CD4-positive, alpha-beta T cell treated with Interleukin-17A for 1 hour (primary cell): ENCODE measurements around the gene PLXND1.
A peak's percentile ranks its signal among the peaks of the same experiment; 100 is the strongest.

ENCODE experiments used
- DNase-seq: peaks from one replicate; pipeline ENCODE4 v3.0.0-alpha.2; 2020

PLXND1 gene

DNA sequence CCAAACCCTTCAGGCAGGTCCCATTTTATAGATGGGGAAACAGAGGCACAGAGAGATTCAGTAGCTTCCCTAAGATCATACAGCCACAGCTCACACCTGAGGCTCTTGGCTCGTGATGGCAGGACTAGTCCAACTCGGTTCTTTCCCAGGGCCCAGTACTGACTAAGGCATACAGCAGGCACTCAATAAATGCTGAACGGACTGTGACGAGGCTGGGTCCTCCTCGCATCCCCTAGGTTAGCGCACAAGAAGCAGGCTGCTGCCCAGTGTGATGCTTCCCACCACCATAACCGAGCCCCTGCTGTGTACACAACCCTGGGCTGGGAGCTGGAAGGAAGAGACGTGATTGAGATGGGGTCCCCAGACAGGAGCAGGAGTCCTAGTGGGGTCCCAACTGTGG is 24.9 kb downstream of the PLXND1 start:
- DNase-seq, result no peak

GRCh38 chr3:129579991-129580390 is 26.5 kb downstream of the PLXND1 start:
- DNase-seq, result no peak

DNA sequence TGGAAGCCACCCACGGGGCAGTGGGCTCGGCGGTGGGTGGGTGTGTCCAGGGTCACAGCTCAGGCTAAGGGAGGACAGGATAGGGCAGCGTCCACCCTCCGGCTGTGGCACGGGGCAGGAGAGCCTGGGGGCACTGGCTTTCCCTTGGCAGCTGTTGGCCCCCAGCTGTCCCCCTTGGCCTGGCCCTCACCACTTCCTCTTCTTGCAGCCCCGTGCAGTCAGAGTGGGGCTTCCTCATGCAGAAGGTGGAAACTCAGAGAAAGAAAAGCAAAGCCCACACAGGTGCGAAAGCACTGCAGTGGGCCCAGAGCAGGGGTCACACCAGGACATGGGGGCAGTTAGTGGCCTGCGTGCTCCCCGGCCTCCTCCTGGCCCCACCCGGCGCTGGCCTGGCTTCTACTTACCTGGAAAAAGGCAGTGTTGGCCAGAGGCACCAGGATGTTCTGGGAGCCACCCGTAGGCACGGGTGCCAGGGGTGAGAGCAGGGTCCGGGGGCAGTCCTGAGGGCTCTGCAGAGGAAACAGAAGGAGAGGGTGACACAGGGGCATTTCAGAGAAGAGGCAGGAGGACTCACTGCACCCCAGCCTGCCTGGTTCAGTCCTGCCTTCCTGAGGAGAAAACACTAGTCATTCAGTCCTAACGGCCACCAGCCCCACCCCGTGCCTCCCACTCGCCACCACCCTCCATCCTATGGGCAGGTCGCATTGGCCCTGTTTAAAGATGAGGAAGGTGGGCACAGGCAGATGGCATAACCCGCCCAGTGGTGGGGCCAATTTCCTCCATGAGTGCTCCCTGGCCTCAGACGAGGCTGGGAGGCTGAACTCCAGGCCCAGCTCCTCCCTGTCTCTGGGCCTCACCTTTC is 28.3 kb downstream of the PLXND1 start:
- peak; percentile 22 for DNase-seq

DNA sequence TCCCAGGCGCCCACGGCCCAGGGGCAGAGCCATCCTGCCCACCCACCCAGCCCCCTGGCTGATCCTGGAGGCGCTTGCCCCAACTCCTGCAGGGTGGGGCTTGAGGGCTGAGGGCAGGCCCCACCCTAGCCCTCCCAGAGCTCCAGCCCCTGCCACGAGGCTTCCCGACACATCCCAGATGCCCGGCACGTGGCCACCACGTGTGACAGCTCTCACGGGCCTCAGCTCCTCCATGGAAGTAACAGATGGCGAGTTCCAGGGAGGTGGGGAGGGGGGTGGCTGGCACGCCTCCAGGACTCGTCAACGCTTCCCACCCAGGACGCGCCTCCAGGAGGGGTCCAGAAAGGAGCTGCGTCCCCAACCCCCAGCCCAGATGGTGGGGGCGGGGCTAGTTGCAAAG is 29.1 kb downstream of the PLXND1 start:
- no peak for DNase-seq

DNA sequence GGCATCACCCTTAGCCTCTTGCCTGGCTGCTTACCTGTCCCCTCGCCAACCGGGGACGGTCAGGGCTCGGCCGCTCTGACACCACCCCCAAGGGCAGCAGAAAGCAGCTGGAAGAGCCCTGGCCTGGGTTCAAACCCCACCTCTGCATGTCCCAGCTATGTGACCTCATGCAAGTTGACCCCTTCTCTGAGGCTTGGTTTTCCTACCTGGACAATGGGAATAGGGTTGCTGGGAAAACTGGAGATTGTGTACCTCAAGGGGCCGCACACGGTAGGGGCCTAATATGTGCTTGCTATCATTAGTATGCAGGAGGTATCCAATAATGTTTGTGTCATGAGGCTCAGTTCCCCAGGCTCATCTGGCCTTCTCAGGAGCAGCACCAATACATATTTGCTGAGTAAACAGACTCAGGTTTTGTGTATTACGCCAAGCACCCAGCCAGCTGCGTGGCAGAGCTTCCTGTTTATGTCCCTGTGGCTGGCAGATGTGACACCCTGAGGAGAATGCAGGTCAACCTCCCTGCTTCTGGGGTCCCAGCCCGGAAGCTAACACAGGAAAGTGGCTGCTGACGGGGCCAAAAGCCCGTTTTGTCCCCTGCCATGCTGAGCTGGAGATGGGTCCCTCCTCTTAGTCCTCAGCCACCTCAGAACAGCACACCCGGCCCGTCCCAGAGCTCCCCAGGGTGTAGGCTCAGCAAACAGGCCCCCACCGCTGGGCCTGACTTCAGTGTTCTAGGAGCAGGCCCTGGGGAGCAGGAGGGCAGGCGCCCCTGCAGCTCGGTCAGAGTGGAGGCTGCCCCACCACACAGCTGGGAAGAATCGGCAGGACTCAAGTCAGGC is 29.7 kb downstream of the PLXND1 start:
- DNase-seq, result peak; percentile 83

DNA sequence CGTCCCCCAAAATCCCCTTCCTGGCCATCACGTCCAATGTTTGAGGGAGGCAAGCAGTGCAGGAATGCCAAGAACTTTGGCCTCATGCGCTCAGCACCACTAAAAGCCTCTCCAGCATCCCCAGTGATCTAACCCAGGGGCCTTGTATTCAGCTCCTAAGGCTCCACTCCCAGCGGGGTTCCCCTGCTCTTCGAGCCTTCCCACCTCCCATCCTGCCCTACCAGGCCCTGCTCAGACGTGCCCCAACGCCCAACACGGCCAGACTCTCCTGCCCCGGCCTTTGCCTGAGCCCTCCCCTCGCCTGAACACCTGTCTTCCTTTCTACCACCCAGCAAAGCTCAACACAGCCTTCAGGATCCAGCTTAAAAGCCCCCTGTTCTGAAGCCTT is 30.5 kb downstream of the PLXND1 start:
- DNase-seq, result no peak

- DNase-seq, result no peak
These were observed 31.1 kb downstream of the PLXND1 start for GRCh38 chr3:129575233-129575996.

GRCh38 chr3:129574206-129574605 is 32.3 kb downstream of the PLXND1 start:
- no peak for DNase-seq

DNA sequence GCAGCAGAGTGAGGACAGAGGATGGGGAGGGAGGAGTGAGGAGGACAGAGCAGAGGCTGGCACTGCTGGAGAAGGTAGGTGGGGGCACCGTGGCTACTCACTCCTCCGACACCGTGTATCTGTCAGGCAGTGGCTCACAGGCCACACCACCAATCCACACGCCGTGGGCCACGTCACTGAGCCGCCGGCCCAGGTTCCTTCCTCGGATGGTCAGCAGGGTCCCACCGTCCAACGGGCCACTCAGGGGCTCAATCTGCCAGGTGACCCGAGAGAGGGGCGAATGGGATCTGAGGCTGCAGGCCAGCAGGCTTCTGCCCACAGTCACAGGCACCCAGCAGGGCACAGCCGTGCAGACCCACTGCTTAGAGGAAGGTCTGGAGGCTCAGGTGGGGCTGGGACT is 33.0 kb downstream of the PLXND1 start:
- DNase-seq, result no peak

DNA sequence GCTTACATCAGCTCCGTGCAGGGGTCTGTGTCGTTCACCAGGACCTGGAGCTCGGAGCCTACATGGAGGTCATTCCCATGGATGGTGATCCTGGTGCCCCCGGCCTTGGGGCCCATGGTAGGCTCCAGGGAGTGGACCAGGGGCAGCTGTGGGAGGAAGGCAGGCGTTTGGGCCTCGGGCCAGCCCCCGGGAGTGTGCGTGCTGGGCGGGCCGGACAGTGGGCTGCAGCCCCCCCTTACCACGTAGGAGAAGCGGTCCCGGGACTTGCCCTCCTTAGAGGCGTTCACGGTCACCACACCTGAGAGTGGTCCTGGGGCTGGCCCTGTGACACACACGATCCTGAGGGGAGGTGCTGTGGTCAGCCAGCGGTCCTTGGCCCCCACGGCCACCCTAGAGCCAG is 33.9 kb downstream of the PLXND1 start:
- no peak for DNase-seq

- DNase-seq, result no peak
These were observed 34.6 kb downstream of the PLXND1 start for GRCh38 chr3:129571605-129572547.

DNA sequence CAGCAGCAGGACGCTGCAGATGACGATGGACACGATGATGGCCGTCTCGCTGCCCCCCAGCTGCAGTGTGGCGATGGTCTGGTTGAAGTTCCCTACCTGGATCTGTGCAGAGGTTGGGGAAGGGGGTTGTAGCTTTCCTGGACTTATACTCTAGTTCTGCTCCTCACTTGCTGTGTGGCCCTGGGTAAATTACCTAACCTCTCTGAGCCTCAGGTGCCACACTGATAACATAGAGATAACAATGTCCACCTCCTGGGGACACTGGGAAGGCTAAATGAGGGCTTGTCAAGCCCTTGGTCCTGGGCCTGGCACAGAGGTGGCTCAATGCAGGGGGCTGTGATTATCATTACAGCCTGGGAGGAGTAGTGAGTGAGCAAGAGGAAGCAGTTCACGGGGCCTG is 36.6 kb downstream of the PLXND1 start:
- no peak for DNase-seq

DNA sequence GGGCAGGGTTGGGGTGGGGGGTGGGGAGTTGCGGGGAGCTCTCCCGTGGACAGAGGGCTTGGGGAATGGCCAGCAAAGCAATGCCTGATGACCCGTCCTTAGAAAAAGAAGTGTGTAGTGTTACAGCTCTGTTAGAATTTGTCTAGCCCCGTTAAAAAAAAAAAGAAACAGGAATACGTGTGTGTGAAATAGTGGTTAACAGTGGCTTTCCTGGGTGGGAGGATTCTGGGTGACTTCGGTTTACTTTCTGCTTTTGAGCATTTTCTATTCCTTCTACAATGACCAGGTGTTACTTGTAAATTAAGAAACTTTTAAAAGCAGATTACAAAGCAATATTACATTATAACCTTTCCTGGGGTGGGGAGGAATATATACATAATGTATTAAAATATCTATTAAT is 38.5 kb downstream of the PLXND1 start:
- peak; percentile 10 for DNase-seq

- DNase-seq, result no peak
These were observed 39.2 kb downstream of the PLXND1 start for GRCh38 chr3:129567176-129567705.

- no peak for DNase-seq
These were observed 40.6 kb downstream of the PLXND1 start for GRCh38 chr3:129565902-129566301.

DNA sequence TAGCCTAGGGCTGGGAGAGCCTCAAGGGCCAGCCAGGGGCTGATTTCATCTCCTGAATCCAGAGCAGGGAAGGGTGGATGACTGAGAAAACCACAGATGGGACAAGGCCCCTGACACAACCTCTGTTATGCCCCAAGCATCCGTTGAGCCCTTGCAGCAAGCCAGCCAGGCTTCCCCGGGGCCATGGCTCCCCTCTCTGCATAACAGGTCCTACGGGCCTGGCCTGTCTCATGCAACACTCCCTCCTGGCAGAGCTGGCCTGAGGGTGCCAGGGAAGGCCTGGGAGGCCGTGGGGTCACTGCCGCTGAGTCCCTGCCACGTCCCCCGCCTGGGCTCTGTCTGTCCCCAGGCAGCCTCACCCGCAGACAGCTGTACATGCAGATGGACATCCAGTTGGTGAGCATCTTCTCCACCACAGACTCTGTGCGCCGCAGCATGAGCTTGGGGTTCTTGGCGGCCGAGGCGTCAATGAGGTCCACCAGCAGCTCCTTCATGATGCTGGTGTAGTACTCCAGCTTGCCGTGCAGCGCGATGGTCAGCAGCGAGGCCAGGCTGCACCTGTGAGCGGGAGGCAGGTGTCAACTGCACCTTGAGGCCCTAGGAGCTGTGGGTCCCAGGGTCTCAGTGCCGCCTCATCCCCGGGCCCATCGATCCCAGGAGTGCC is 41.4 kb downstream of the PLXND1 start:
- no peak for DNase-seq

DNA sequence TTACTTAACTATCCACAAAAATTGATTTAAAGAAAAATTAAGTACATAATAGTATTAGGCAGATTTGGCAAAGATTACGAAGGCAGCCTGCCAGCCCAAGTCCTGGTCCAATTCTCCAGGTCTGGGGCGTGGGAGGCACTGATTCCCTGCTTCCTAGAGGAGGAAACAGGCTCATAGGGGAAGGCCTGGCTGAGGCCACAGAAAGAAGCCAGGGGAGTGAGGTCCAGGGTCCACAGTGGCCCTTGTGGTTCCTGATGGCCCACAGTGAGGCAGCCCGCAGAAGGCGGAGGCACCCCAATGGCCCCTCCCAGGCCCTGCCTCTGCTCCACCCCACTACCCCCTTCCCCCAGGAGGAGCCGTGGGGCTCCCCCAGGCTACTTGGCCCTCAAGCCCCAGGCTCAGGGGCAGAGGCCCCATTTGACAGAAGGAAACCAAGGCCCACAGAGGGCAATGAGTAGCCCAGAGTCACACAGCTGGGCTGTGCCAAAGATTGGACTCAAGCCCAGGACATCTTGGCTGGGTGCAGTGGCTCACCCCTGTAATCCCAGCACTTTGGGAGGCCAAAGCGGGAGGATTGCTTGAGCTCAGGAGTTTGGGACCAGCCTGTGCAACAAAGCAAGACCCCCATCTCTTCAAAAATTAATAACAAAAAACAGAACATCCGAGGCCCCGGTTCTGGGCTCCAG is 42.5 kb downstream of the PLXND1 start:
- no peak for DNase-seq

DNA sequence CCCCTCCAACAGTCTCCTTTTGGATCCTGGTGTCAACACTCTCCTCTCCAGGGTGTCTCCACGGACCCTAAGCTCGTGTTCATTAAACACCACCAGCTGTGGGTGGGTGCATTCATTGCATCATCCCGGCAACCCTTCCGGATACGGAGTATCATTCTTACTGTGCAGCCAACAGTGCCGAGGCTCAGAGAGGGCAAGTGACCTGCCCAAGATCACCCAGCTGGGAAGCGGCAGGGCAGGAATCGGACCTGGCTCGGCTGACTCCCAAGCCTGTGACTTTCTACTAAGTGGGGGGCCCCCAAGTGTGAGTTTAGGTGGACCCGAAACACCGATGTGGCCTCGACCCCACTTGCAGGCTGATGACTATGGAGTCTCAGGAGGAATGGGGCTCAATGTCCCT is 43.1 kb downstream of the PLXND1 start:
- no peak for DNase-seq

DNA sequence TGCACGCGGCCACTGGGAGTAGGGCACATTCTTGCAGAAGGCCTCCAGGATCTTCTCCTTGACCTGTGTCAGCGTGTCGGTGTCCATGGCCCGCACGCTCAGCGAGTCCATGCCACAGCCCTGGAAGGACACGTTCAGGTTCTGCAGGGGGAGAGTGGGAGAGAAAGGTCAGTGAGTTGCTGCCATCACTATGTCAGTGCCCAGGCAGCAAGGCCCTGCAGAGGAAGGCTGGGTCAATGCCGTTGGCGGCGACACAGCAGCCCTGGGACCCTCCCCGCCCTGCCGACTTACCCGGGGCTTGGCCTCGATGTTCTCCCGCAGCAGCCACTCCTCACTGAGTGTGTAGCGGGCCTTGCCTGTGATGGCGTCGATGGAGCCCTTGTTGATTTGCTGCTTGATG is 43.7 kb downstream of the PLXND1 start:
- no peak for DNase-seq

GRCh38 chr3:129561619-129562248 is 44.7 kb downstream of the PLXND1 start:
- no peak for DNase-seq
